GM19328 (cell line): ENCODE measurements around the gene ZNF549.

Experiments
- ATAC-seq: cut with Tn5 transposase; IDR thresholded peaks from one replicate; pipeline ENCODE4 v1.9.1; 2021; ENCODE audit warnings: mild to moderate bottlenecking, moderate library complexity; ENCODE audit not compliant: unreplicated experiment

Gene ZNF549

DNA sequence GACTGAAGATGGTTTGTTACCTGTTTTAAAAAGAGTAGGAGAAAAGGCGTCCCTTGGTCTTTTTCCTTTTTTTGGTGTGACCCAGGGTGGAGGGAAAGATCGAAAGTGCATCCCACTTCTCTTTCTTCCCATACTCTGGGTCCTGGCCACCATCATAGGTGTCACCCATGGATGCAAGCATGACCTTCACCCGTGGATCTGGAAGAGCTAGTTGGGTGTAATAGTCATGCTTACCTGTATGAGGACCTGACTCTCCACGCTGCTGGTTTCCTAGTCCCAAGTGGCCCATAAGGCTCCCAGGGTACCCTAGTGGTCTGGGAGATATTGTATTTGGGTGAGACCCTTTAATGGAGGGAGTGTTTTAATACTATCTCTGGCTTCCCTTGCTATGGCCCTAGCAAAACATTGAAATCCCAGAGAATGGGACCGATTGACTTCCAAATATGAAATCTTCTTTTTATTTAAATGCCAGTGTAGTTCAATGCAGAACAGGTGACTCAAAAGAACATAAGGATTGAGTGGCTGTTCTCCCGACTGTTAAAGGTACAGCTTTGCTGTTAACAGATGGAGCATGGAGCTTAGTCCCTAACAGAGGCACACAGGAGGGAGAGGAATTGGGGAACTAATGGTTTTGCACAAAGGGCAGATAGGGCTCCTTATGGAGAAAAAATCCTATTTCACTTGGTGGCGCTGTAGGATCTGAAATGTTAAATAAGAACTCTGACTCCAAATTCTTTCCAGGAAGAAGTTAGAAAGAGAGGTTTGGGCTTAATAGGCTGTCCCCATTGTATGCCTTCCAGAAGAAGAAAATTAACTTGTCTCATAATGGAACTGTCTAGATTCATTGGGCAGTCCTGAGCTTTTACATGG is 39.5 kb downstream of the ZNF549 start:
- no peak for ATAC-seq

DNA sequence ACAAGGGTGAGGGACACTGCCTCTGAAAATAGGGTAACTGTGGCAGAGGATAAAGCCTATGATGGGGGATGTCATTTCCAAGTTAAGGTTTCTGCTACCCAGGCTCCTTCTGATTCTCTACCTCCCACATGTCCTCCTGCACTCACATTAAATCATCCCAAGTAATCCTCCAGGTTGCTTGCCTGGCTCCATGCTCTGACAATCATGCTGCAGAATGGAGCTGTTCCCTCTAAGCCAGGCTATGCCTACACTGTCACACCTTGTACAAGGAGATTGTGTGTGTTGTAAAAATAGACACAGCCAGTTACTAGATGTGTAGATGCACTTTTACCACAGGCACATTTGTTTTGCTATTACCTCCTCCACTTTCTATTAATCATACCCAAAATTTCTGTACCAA is 43.6 kb downstream of the ZNF549 start:
- no peak for ATAC-seq

DNA sequence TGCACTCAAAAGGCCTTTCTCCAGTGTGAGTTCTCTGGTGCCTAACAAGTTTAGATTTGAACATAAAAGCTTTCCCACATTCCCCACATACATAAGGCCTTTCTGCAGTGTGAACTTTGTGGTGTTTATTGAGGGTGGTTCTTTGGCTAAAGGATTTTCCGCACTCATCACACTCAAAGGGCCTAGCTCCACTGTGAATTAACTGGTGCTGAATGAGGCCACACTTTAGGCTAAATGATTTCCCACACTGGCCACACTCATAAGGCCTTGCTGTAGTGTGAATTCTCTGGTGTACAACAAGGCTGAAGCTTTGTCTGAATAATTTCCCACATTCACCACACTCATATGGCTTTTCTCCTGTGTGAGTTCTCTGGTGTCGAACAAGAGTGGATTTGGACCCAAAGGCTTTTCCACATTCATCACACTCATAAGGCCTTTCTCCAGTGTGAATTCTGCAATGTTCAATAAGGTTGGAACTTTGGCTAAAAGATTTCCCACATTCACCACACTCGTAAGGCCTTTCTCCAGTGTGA is 45.3 kb downstream of the ZNF549 start:
- ATAC-seq, result no peak

DNA sequence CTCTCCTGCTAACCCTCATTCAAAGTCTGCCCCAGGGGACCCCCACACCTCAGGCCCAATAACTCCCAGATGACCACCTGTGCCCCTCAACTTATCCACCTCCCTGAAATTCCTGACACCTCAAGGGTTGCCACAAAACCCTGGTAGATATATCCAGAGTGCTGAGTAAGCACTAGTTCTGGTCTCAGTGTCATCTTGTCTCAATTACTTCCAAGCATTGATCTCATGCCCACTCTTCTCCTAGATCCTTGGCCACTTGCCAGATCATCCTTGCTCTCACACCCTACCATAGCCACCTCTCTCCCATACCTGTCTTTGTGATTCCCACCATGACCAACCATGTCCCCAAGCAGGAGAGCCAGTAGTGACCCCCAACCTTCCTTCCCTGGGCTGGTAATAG is 49.5 kb downstream of the ZNF549 start:
- ATAC-seq, result no peak

DNA sequence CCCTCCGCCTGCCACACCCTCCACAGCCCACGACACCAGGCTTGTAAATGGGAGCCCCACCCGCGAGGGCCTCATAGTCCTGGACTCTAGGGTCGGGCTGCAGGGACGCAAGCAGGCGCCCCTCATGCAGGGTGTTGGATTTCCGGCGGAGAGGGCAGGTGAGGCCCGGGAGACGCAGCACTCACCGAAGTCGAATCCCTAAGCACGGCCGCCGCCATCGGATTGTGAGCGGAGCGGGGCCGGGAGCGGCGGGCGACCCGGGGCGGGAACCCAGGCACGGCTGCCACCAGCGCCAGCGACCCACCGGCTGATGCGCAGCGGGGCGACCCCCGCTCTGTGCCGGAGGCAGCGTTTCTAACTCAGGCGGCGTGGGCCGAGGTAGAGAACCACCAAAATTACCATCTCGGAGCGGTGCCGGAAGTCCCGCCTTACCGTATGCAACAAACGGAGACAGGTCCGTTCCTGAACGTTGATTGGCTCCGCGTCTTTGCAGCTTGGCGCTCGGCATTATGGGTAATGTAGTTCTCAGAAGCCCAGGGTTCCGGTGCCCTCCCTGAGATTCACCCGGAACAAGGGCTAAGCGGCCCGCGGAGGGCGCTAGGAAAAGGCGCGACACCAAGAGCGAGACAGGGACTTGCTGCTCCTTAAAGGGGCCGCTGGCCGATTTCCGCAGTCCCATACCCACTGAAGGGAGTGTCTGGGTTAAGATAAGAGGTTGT is 51.5 kb downstream of the ZNF549 start, which contains the start of gene ZNF416:
TSS of gene ZNF416 (minus strand) at position 425 of the 719 bp plus-strand sequence. CDS start at position 218, 207 bp downstream.
- ATAC-seq, result peak; percentile 91

GRCh38 chr19:57583104-57583520 is 56.0 kb downstream of the ZNF549 start:
- ATAC-seq, result no peak

GRCh38 chr19:57583521-57584416 is 56.6 kb downstream of the ZNF549 start, which contains the start of gene ZIK1:
Gene ZIK1, plus strand, starts transcription at chr19:57584145. Its CDS starts 212 bp downstream, at chr19:57584357.
- ATAC-seq, result peak; percentile 79

DNA sequence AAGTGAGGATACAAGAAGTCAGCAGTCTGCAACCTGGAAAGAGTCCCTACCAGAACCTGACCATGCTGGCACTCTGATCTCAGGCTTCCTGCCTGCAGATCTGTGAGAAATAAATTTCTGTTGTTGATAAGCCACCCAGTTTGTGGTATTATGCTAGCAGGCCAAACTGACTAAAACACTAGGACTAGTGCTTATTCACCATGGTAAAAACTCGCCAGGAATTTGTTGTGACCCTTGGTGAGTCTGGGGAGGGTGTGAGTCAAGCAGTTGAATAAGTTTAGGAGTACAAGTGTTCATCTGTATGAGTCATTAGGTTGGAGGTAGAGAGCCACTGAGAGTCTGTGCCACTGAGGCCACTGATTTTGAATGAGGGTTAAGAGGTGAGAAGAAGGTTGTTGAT is 60.4 kb downstream of the ZNF549 start:
- no peak for ATAC-seq

DNA sequence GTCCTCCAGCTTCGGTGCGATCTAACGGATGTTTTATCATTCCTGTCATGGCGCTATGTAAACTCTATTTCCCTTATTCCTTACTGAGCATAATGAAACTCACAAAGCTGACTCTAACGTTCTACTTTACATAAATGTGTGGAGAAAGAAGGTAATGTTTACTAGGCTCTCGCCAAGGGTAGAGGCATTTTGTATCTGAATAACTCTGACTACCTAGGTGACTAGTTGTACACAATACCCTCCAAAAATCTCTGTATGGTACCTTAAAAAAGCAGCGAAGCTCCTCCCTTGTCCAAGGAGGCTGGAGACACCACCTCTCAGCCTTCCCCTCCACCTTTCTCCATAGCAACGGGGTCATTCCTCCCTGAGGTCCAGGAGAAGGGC is 72.2 kb downstream of the ZNF549 start:
- ATAC-seq, result no peak

- ATAC-seq, result no peak
Observed at GRCh38 chr19:57599761-57600383, 72.7 kb downstream of the ZNF549 start, which contains the start of gene ZNF530. Gene ZNF530, plus strand, starts transcription at chr19:57599885. Its CDS starts 4,461 bp downstream, at chr19:57604346.

DNA sequence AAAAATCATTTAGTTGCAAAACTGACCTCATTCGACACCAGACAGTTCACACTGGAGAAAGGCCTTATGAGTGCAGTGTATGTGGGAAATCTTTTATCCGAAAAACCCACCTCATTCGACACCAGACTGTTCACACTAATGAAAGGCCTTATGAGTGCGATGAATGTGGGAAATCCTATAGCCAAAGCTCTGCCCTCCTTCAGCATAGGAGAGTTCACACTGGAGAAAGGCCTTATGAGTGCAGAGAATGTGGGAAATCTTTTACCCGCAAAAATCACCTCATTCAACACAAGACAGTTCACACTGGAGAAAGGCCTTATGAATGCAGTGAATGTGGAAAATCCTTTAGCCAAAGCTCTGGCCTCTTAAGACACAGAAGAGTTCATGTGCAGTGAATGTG is 79.8 kb downstream of the ZNF549 start:
- ATAC-seq, result no peak
